Measurements from ENCODE around the gene UFD1.

- TF ChIP-seq POLR2A (IDR thresholded peaks at IDR 0.05) (no peak), CTCF (IDR thresholded peaks at IDR 0.05) (no peak)
Measured at GRCh38 chr22:19505735-19506126, 26.7 kb upstream of the UFD1 start.

Data from tibial nerve (tissue), 3 donors.